Activated T-helper 1 cell treated with anti-CD3 and anti-CD28 coated beads, Interleukin-12 subunit alpha, Interleukin-12 subunit beta, Interleukin-2, Interleukin-4 antibody, amounts not matched to agents 30 ng/mL and 10 ng/mL and 1 ng/mL, durations not matched to agents 14 hours and 24 hours and 36 hours (primary cell): ENCODE results near the gene CD79B. TPM values are rescaled to one million over a fixed set of nuclear protein-coding genes. Genes with fewer than 3 reads are reported as not detected.

Experiments
- DNase-seq: peaks from one replicate; pipeline ENCODE4 v3.0.0; 2021; ENCODE audit warnings: low spot score
- H3K27ac Mint-ChIP-seq: one replicate; pipeline ENCODE4 v1.8.0; 2021; ENCODE audit warnings: mild to moderate bottlenecking, mixed read lengths
- H3K27me3 Mint-ChIP-seq: one replicate; pipeline ENCODE4 v1.8.0; 2022; ENCODE audit warnings: mild to moderate bottlenecking, moderate library complexity, mixed read lengths; ENCODE audit not compliant: insufficient read depth
- H3K36me3 Mint-ChIP-seq: one replicate; pipeline ENCODE4 v1.8.0; 2021; ENCODE audit warnings: low read depth, mixed read lengths
- H3K4me1 Mint-ChIP-seq: one replicate; pipeline ENCODE4 v1.8.0; 2021; ENCODE audit warnings: low read depth, mixed read lengths
- H3K4me3 Mint-ChIP-seq: one replicate; pipeline ENCODE4 v1.8.0; 2021; ENCODE audit warnings: mild to moderate bottlenecking, moderate library complexity, mixed read lengths
- H3K9me3 Mint-ChIP-seq: one replicate; pipeline ENCODE4 v1.8.0; 2021; ENCODE audit warnings: mixed read lengths
- intact Hi-C: fragments of 100-400 bp; cut with micrococcal nuclease; formaldehyde crosslinking; loops from one replicate; pipeline ENCODE4 v1.15.1; 2024
- total RNA-seq: library from RNA; stranded (reverse); gene quantifications from 2 replicates; pipeline ENCODE4 v1.2.3, GENCODE V29; 2022

CD79B gene
- total RNA-seq, 1 donor from 2014 or later, result 28.9 TPM

- peaks cover 19% of the 10 kb centered on the region for H3K27me3 Mint-ChIP-seq
- DNase-seq, result no peak
- H3K4me3 Mint-ChIP-seq, result no peak overlapping the region
- intact Hi-C loops, result no loop called here
- H3K4me1 Mint-ChIP-seq, result peaks cover 11% of the 10 kb centered on the region
- H3K36me3 Mint-ChIP-seq, result no peaks in the 10 kb centered on the region
- no peak overlapping the region for H3K27ac Mint-ChIP-seq
- no peaks in the 10 kb centered on the region for H3K9me3 Mint-ChIP-seq
Observed at GRCh38 chr17:63937319-63937718, 5.2 kb upstream of the CD79B start.

- peaks cover 28% of the 10 kb centered on the region for H3K4me1 Mint-ChIP-seq
- H3K4me3 Mint-ChIP-seq, result no peak overlapping the region
- H3K9me3 Mint-ChIP-seq, result no peaks in the 10 kb centered on the region
- intact Hi-C loops, result loop anchor here (5.0 kb wide), 1 partner anchor 93 kb away; no protein-coding TSS in a partner anchor
- H3K36me3 Mint-ChIP-seq, result peaks cover 6% of the 10 kb centered on the region
- DNase-seq, result no peak
- no peak overlapping the region for H3K27ac Mint-ChIP-seq
- peaks cover 19% of the 10 kb centered on the region for H3K27me3 Mint-ChIP-seq
Observed at GRCh38 chr17:63934183-63935112, 2.3 kb upstream of the CD79B start.

GRCh38 chr17:63933598-63933997, 1.5 kb upstream of the CD79B start:
- Mint-ChIP-seq H3K27ac (no peak overlapping the region), H3K4me3 (no peak overlapping the region), H3K27me3 (peaks cover 19% of the 10 kb centered on the region), H3K36me3 (peaks cover 9% of the 10 kb centered on the region), H3K9me3 (no peaks in the 10 kb centered on the region), H3K4me1 (peaks cover 19% of the 10 kb centered on the region)
- DNase-seq, result no peak
- intact Hi-C loops, result loop anchor here (5.0 kb wide), 1 partner anchor 94 kb away; no protein-coding TSS in a partner anchor

GRCh38 chr17:63932721-63933120, 590 bp upstream of the CD79B start:
- Mint-ChIP-seq H3K4me3 (peak overlapping the region; percentile 90), H3K27me3 (peaks cover 17% of the 10 kb centered on the region), H3K9me3 (no peaks in the 10 kb centered on the region), H3K36me3 (peaks cover 9% of the 10 kb centered on the region), H3K4me1 (peaks cover 17% of the 10 kb centered on the region), H3K27ac (peak overlapping the region; percentile 40)
- no peak for DNase-seq
- intact Hi-C loops, result loop anchor here (5.0 kb wide), 1 partner anchor 95 kb away; no protein-coding TSS in a partner anchor

- peaks cover 9% of the 10 kb centered on the region for H3K36me3 Mint-ChIP-seq
- peaks cover 17% of the 10 kb centered on the region for H3K4me1 Mint-ChIP-seq
Observed at GRCh38 chr17:63930951-63931575, 1.1 kb downstream of the CD79B start.

GRCh38 chr17:63929860-63930766, 2.0 kb downstream of the CD79B start:
- no peak for DNase-seq
- intact Hi-C loops, result loop anchor here (5.0 kb wide), 1 partner anchor 97 kb away; no protein-coding TSS in a partner anchor
- peaks cover 9% of the 10 kb centered on the region for H3K36me3 Mint-ChIP-seq
- H3K4me1 Mint-ChIP-seq, result peaks cover 17% of the 10 kb centered on the region
- peaks cover 5% of the 10 kb centered on the region for H3K27me3 Mint-ChIP-seq
- H3K9me3 Mint-ChIP-seq, result no peaks in the 10 kb centered on the region
- H3K4me3 Mint-ChIP-seq, result peak overlapping the region; percentile 90
- H3K27ac Mint-ChIP-seq, result no peak overlapping the region

More at GRCh38 chr17:63930951-63931575, 1.1 kb downstream of the CD79B start:
- H3K27me3 Mint-ChIP-seq, result peaks cover 12% of the 10 kb centered on the region
- peak; percentile 54 for DNase-seq
- H3K4me3 Mint-ChIP-seq, result peak overlapping the region; percentile 90
- peak overlapping the region; percentile 91 for H3K27ac Mint-ChIP-seq
- intact Hi-C loops, result loop anchor here (1.0 to 5.0 kb wide), 2 partner anchors 15 to 96 kb away; no protein-coding TSS in a partner anchor
- no peaks in the 10 kb centered on the region for H3K9me3 Mint-ChIP-seq

GRCh38 chr17:63928966-63929695, 3.0 kb downstream of the CD79B start:
- Mint-ChIP-seq H3K27me3 (peaks cover 2% of the 10 kb centered on the region), H3K4me3 (peak overlapping the region; percentile 22), H3K36me3 (peaks cover 9% of the 10 kb centered on the region), H3K27ac (no peak overlapping the region), H3K9me3 (no peaks in the 10 kb centered on the region), H3K4me1 (peaks cover 17% of the 10 kb centered on the region)
- no peak for DNase-seq
- intact Hi-C loops, result no loop called here

- intact Hi-C loops, result no loop called here
- no peak overlapping the region for H3K4me3 Mint-ChIP-seq
- no peaks in the 10 kb centered on the region for H3K9me3 Mint-ChIP-seq
- H3K4me1 Mint-ChIP-seq, result peaks cover 17% of the 10 kb centered on the region
- no peak overlapping the region for H3K27ac Mint-ChIP-seq
- peaks cover 9% of the 10 kb centered on the region for H3K36me3 Mint-ChIP-seq
- no peaks in the 10 kb centered on the region for H3K27me3 Mint-ChIP-seq
- DNase-seq, result no peak
Observed at GRCh38 chr17:63928172-63928666, 3.9 kb downstream of the CD79B start.

GRCh38 chr17:63927464-63928171, 4.5 kb downstream of the CD79B start:
- Mint-ChIP-seq H3K4me1 (peaks cover 17% of the 10 kb centered on the region), H3K27ac (no peak overlapping the region), H3K36me3 (peaks cover 9% of the 10 kb centered on the region), H3K4me3 (no peak overlapping the region), H3K27me3 (no peaks in the 10 kb centered on the region), H3K9me3 (no peaks in the 10 kb centered on the region)
- intact Hi-C loops, result no loop called here
- no peak for DNase-seq

- DNase-seq, result no peak
- Mint-ChIP-seq H3K27me3 (peaks cover 2% of the 10 kb centered on the region), H3K4me1 (peaks cover 7% of the 10 kb centered on the region), H3K36me3 (peaks cover 9% of the 10 kb centered on the region), H3K9me3 (no peaks in the 10 kb centered on the region), H3K4me3 (no peak overlapping the region), H3K27ac (no peak overlapping the region)
- intact Hi-C loops, result no loop called here
Observed at GRCh38 chr17:63926164-63926563, 6.0 kb downstream of the CD79B start.

- DNase-seq, result no peak
- peaks cover 2% of the 10 kb centered on the region for H3K4me1 Mint-ChIP-seq
- H3K27ac Mint-ChIP-seq, result no peak overlapping the region
- intact Hi-C loops, result no loop called here
- no peak overlapping the region for H3K4me3 Mint-ChIP-seq
- H3K27me3 Mint-ChIP-seq, result peaks cover 2% of the 10 kb centered on the region
- no peaks in the 10 kb centered on the region for H3K9me3 Mint-ChIP-seq
- H3K36me3 Mint-ChIP-seq, result peaks cover 7% of the 10 kb centered on the region
Observed at GRCh38 chr17:63925615-63926014, 6.5 kb downstream of the CD79B start.
